H9 (cell line): Measurements from ENCODE around the gene SZRD1. TPM values are rescaled to one million over a fixed set of nuclear protein-coding genes. Genes with fewer than 3 reads are reported as not detected.
A peak's percentile ranks its signal among the peaks of the same experiment; 100 is the strongest.

ENCODE experiments used
- DNase-seq: peaks from one replicate; pipeline ENCODE4 v3.0.0-alpha.2; 2017
- H2AFZ ChIP-seq: one replicate; pipeline ENCODE4 v1.6.1; 2013; ENCODE audit warnings: mild to moderate bottlenecking, low read length, control low read depth, moderate library complexity
- H2AK5ac ChIP-seq: 2 replicates; pipeline ENCODE4 v1.6.1; 2013; ENCODE audit warnings: low read length, control low read depth, mixed read lengths; ENCODE audit not compliant: insufficient read length
- H2BK120ac ChIP-seq: one replicate; pipeline ENCODE4 v1.6.1; 2013; ENCODE audit warnings: low read depth, mild to moderate bottlenecking, low read length, control low read depth, inconsistent platforms; ENCODE audit not compliant: poor library complexity, severe bottlenecking
- H2BK12ac ChIP-seq: 2 replicates; pipeline ENCODE4 v1.6.1; 2013; ENCODE audit warnings: low read length, control low read depth, mixed read lengths, low read depth; ENCODE audit not compliant: insufficient read length
- H2BK15ac ChIP-seq: 2 replicates; pipeline ENCODE4 v1.6.1; 2013; ENCODE audit warnings: low read depth, low read length, control low read depth
- H2BK20ac ChIP-seq: one replicate; pipeline ENCODE4 v1.6.1; 2013; ENCODE audit warnings: low read depth, mild to moderate bottlenecking, low read length, control low read depth, inconsistent platforms; ENCODE audit not compliant: poor library complexity, severe bottlenecking
- H2BK5ac ChIP-seq: 2 replicates; pipeline ENCODE4 v1.6.1; 2013; ENCODE audit warnings: low read length, control low read depth, mixed read lengths; ENCODE audit not compliant: insufficient read length
- H3K14ac ChIP-seq: 2 replicates; pipeline ENCODE4 v1.6.1; 2013; ENCODE audit warnings: low read length, control low read depth; ENCODE audit not compliant: insufficient read depth
- H3K18ac ChIP-seq: 2 replicates; pipeline ENCODE4 v1.6.1; 2013; ENCODE audit warnings: low read depth, mild to moderate bottlenecking, mixed read lengths, low read length, control low read depth; ENCODE audit not compliant: insufficient read length
- H3K23ac ChIP-seq: 2 replicates; pipeline ENCODE4 v1.6.1; 2013; ENCODE audit warnings: low read length, control low read depth, mixed read lengths, low read depth; ENCODE audit not compliant: insufficient read length
- H3K23me2 ChIP-seq: 2 replicates; pipeline ENCODE4 v1.6.1; 2013; ENCODE audit warnings: low read depth, mild to moderate bottlenecking, mixed read lengths, low read length, control low read depth; ENCODE audit not compliant: insufficient read length, poor library complexity, severe bottlenecking
- H3K27ac ChIP-seq: 2 replicates; pipeline ENCODE4 v1.5.1; 2013; ENCODE audit warnings: low read length, control low read depth, mixed read lengths, low read depth; ENCODE audit not compliant: insufficient read length
- H3K27me3 ChIP-seq: 2 replicates; pipeline ENCODE4 v1.6.1; 2013; ENCODE audit warnings: low read length, control low read depth, inconsistent platforms; ENCODE audit not compliant: insufficient read depth
- H3K4ac ChIP-seq: 2 replicates; pipeline ENCODE4 v1.6.1; 2013; ENCODE audit warnings: low read depth, mild to moderate bottlenecking, control low read depth, inconsistent platforms, low read length, moderate library complexity
- H3K4me1 ChIP-seq: 2 replicates; pipeline ENCODE4 v1.6.1; 2013; ENCODE audit warnings: low read length, control low read depth, inconsistent platforms; ENCODE audit not compliant: insufficient read depth
- H3K4me2 ChIP-seq: 2 replicates; pipeline ENCODE4 v1.6.1; 2013; ENCODE audit warnings: low read length, control low read depth, mixed read lengths; ENCODE audit not compliant: insufficient read length, insufficient read depth
- H3K56ac ChIP-seq: 2 replicates; pipeline ENCODE4 v1.6.1; 2013; ENCODE audit warnings: low read depth, mild to moderate bottlenecking, mixed read lengths, low read length, control low read depth; ENCODE audit not compliant: insufficient read length
- H3K79me1 ChIP-seq: 2 replicates; pipeline ENCODE4 v1.6.1; 2013; ENCODE audit warnings: low read depth, mild to moderate bottlenecking, moderate library complexity, low read length, control low read depth, inconsistent platforms; ENCODE audit not compliant: insufficient read depth, poor library complexity, severe bottlenecking
- H3K79me2 ChIP-seq: 2 replicates; pipeline ENCODE4 v1.6.1; 2013; ENCODE audit warnings: low read length, control low read depth, inconsistent platforms; ENCODE audit not compliant: insufficient read depth
- H3K9ac ChIP-seq: 2 replicates; pipeline ENCODE4 v1.6.1; 2013; ENCODE audit warnings: low read length, control low read depth, mixed read lengths; ENCODE audit not compliant: insufficient read length; ENCODE audit errors: extremely low read depth
- H3K9me3 ChIP-seq: one replicate; pipeline ENCODE4 v1.6.1; 2013; ENCODE audit warnings: low read depth, low read length, inconsistent platforms; ENCODE audit not compliant: control insufficient read depth
- H3T11ph ChIP-seq: one replicate; pipeline ENCODE4 v1.6.1; 2013; ENCODE audit warnings: mild to moderate bottlenecking, low read length, control low read depth, inconsistent platforms
- H4K20me1 ChIP-seq: one replicate; pipeline ENCODE4 v1.6.1; 2013; ENCODE audit not compliant: control insufficient read depth, insufficient read length, insufficient read depth
- H4K5ac ChIP-seq: 2 replicates; pipeline ENCODE4 v1.6.1; 2013; ENCODE audit warnings: low read depth, mild to moderate bottlenecking, mixed read lengths, low read length, control low read depth; ENCODE audit not compliant: insufficient read length
- H4K8ac ChIP-seq: replicated peaks from 2 replicates; pipeline ENCODE4 v1.6.1; 2013; ENCODE audit warnings: low read length, control low read depth, mixed read lengths, low read depth; ENCODE audit not compliant: insufficient read length
- H4K91ac ChIP-seq: 2 replicates; pipeline ENCODE4 v1.6.1; 2013; ENCODE audit warnings: low read depth, mild to moderate bottlenecking, moderate library complexity, mixed read lengths, low read length, control low read depth; ENCODE audit not compliant: insufficient read length
- H3K27ac Mint-ChIP-seq, 3 experiments: 2 replicates in 2 of 3; 3 replicates in 1 of 3; pipeline ENCODE4 v1.8.0; 2020 to 2021; ENCODE audit warnings: mixed read lengths in 3 of 3, mild to moderate bottlenecking in 1 of 3, moderate library complexity in 1 of 3
- H3K27me3 Mint-ChIP-seq: 2 replicates; pipeline ENCODE4 v1.8.0; 2021; ENCODE audit warnings: low read depth, mild to moderate bottlenecking, moderate library complexity, mixed read lengths
- H3K36me3 Mint-ChIP-seq, 3 experiments: 2 replicates in 2 of 3; 3 replicates in 1 of 3; pipeline ENCODE4 v1.8.0; 2020 to 2021; ENCODE audit warnings: low read depth in 3 of 3, mixed read lengths in 3 of 3; ENCODE audit not compliant: insufficient read depth in 1 of 3
- H3K4me1 Mint-ChIP-seq, 2 experiments: 2 replicates each; pipeline ENCODE4 v1.8.0; 2020; ENCODE audit warnings: mixed read lengths in 2 of 2
- H3K4me3 Mint-ChIP-seq, 2 experiments: 2 replicates in 1 of 2; 3 replicates in 1 of 2; pipeline ENCODE4 v1.8.0; 2020 to 2021; ENCODE audit warnings: mild to moderate bottlenecking in 2 of 2, mixed read lengths in 2 of 2, moderate library complexity in 1 of 2
- H3K9me3 Mint-ChIP-seq, 2 experiments: 2 replicates in 1 of 2; 3 replicates in 1 of 2; pipeline ENCODE4 v1.8.0; 2020; ENCODE audit warnings: mild to moderate bottlenecking in 2 of 2, mixed read lengths in 2 of 2, moderate library complexity in 1 of 2
- CTCF ChIP-seq: fragments of 200-600 bp; sonication (generic); conservative IDR thresholded peaks from 3 replicates; pipeline ENCODE4 v1.8.0; 2021; ENCODE audit warnings: antibody characterized with exemption, mild to moderate bottlenecking
- WGBS: extraction: QIAGEN DNeasy Blood & Tissue Kit; methylation state at CpG from one replicate; pipeline ENCODE4 v1.1.7; 2013; ENCODE audit warnings: missing lambda C conversion rate, low lambda C conversion rate, mixed read lengths; ENCODE audit not compliant: insufficient read length; ENCODE audit errors: extremely low coverage; 5-methylcytosine and 5-hydroxymethylcytosine counted together
- total RNA-seq: library from RNA; stranded (reverse); gene quantifications from 2 replicates; pipeline ENCODE4 v1.2.1, GENCODE V29; 2021

SZRD1 gene
- total RNA-seq, 1 experiment from 2014 or later, result 118 TPM

- Histone ChIP-seq H2BK5ac (no peak overlapping the region), H3K79me1 (peaks cover 5% of the 10 kb centered on the region), H3K27me3 (no peaks in the 10 kb centered on the region), H3K4me2 (no peak overlapping the region), H3K14ac (no peak overlapping the region), H3K56ac (no peak overlapping the region), H3T11ph (no peak overlapping the region), H3K23me2 (no peaks in the 10 kb centered on the region), H4K5ac (no peak overlapping the region), H3K4ac (no peak overlapping the region), H2BK12ac (no peak overlapping the region), H3K27ac (no peak overlapping the region), H3K9ac (no peak overlapping the region), H4K20me1 (peaks cover 4% of the 10 kb centered on the region), H3K4me1 (peaks cover 12% of the 10 kb centered on the region; the same call in 1 of the 2 replicates), H2BK120ac (no peak overlapping the region), H4K8ac (no peak overlapping the region), H3K18ac (no peak overlapping the region), H4K91ac (no peak overlapping the region), H2BK20ac (no peak overlapping the region), H2AFZ (no peak overlapping the region), H2AK5ac (no peak overlapping the region), H3K9me3 (no peaks in the 10 kb centered on the region), H3K23ac (no peak overlapping the region), H2BK15ac (no peak overlapping the region), H3K79me2 (peaks cover 44% of the 10 kb centered on the region)
- peaks cover 30 to 32% of the 10 kb centered on the region in 2 experiments for H3K4me1 Mint-ChIP-seq
- no peak for TF ChIP-seq CTCF
- H3K9me3 Mint-ChIP-seq, result no peaks in the 10 kb centered on the region; a peak in 1 of 5 replicates
- DNase-seq, result no peak
- peaks cover 0 to 6% (median 4%) of the 10 kb centered on the region in 3 experiments; a peak in 3 of 7 replicates for H3K36me3 Mint-ChIP-seq
- H3K4me3 Mint-ChIP-seq, result peak overlapping the region in 1 of 2 experiments; percentile 48; a peak in 1 of 5 replicates
- WGBS, result no CpG with 5 or more reads among the region's 9 CpGs
- no peaks in the 10 kb centered on the region for H3K27me3 Mint-ChIP-seq
- peak overlapping the region in 2 of 3 experiments; percentile 20 to 90; a peak in 3 of 7 replicates for H3K27ac Mint-ChIP-seq
Observed at GRCh38 chr1:16385659-16386453, 18.8 kb downstream of the SZRD1 start.
